IMR-90 (cell line): ENCODE measurements around the gene KIF5C. TPM values are rescaled to one million over a fixed set of nuclear protein-coding genes. Genes with fewer than 3 reads are reported as not detected.

ENCODE experiments used
- ATAC-seq: fragments of 200-7000 bp; cut with Tn5 transposase; 2 replicates; pipeline ENCODE4 v1.9.1; 2020; ENCODE audit warnings: low read depth, mild to moderate bottlenecking, moderate library complexity
- BruUV-seq: library from RNA; stranded (reverse); fragments of 400-500 nt; replicated peaks from 2 replicates; lab custom pipeline; 2021; lab: Mats Ljungman, UMichigan
- CTCF ChIA-PET: fragments of 300-600 bp; formaldehyde crosslinking; extraction: SDS; loops from one replicate; lab custom pipeline; 2021; ENCODE audit warnings: antibody characterized with exemption; lab: Yijun Ruan, JAX
- POLR2A ChIA-PET: fragments of 300-600 bp; sonication (Branson Sonifier 250); formaldehyde crosslinking; loops from one replicate; lab custom pipeline; 2022; ENCODE audit warnings: antibody characterized with exemption; ENCODE audit not compliant: unreplicated experiment; lab: Charles Lee
- DNase-seq: peaks from one replicate; pipeline ENCODE4 v3.0.0; 2013
- H2AFZ ChIP-seq: replicated peaks from 2 replicates; pipeline ENCODE3; 2013; ENCODE audit warnings: low read length, mild to moderate bottlenecking; ENCODE audit not compliant: poor library complexity
- H2AK5ac ChIP-seq: 2 replicates; pipeline ENCODE4 v1.6.1; 2013; ENCODE audit warnings: low read depth, low read length, inconsistent platforms
- H2AK9ac ChIP-seq: replicated peaks from 2 replicates; pipeline ENCODE3; 2013; ENCODE audit warnings: mild to moderate bottlenecking, low read depth, low read length, moderate library complexity; ENCODE audit not compliant: poor library complexity
- H2BK120ac ChIP-seq: 2 replicates; pipeline ENCODE4 v1.6.1; 2013; ENCODE audit warnings: low read depth, low read length, inconsistent platforms
- H2BK15ac ChIP-seq: 3 replicates; pipeline ENCODE4 v1.6.1; 2013; ENCODE audit warnings: low read depth, low read length, inconsistent platforms
- H2BK20ac ChIP-seq: 2 replicates; pipeline ENCODE4 v1.6.1; 2013; ENCODE audit warnings: low read depth, mild to moderate bottlenecking, inconsistent platforms, low read length, moderate library complexity
- H2BK5ac ChIP-seq: 2 replicates; pipeline ENCODE4 v1.6.1; 2013; ENCODE audit warnings: mild to moderate bottlenecking, low read depth, low read length, inconsistent platforms; ENCODE audit not compliant: poor library complexity, severe bottlenecking
- H3K14ac ChIP-seq: replicated peaks from 2 replicates; pipeline ENCODE4 v1.6.1; 2013; ENCODE audit warnings: low read depth, low read length, inconsistent platforms
- H3K18ac ChIP-seq: 2 replicates; pipeline ENCODE4 v1.6.1; 2013; ENCODE audit warnings: low read depth, low read length, control low read depth
- H3K23ac ChIP-seq: 2 replicates; pipeline ENCODE4 v1.6.1; 2013; ENCODE audit warnings: low read depth, low read length, inconsistent platforms
- H3K27ac ChIP-seq: 2 replicates; pipeline ENCODE4 v1.5.1; 2013; ENCODE audit warnings: mild to moderate bottlenecking, control low read depth, low read length; ENCODE audit not compliant: insufficient read depth
- H3K27me3 ChIP-seq: 2 replicates; pipeline ENCODE4 v1.6.1; 2013; ENCODE audit warnings: low read length; ENCODE audit not compliant: control insufficient read depth, insufficient read depth
- H3K36me3 ChIP-seq: 2 replicates; pipeline ENCODE4 v1.6.1; 2013; ENCODE audit warnings: low read length, mixed read lengths; ENCODE audit not compliant: control insufficient read depth, insufficient read depth
- H3K4ac ChIP-seq: 2 replicates; pipeline ENCODE4 v1.6.1; 2013; ENCODE audit warnings: low read depth, low read length, inconsistent platforms
- H3K4me1 ChIP-seq: 2 replicates; pipeline ENCODE4 v1.6.1; 2013; ENCODE audit warnings: low read length, mixed read lengths; ENCODE audit not compliant: control insufficient read depth, insufficient read depth
- H3K4me2 ChIP-seq: 2 replicates; pipeline ENCODE4 v1.6.1; 2013; ENCODE audit warnings: low read depth, mild to moderate bottlenecking, control low read depth, low read length, moderate library complexity
- H3K4me3 ChIP-seq: 2 replicates; pipeline ENCODE4 v1.5.1; 2013; ENCODE audit warnings: low read depth, mild to moderate bottlenecking, control low read depth, low read length, moderate library complexity; ENCODE audit not compliant: insufficient read depth
- H3K56ac ChIP-seq: 2 replicates; pipeline ENCODE4 v1.6.1; 2013; ENCODE audit warnings: low read length, inconsistent platforms; ENCODE audit not compliant: insufficient read depth; ENCODE audit errors: extremely low read depth
- H3K79me1 ChIP-seq, 2 experiments: 2 replicates each; pipeline ENCODE4 v1.6.1; 2013; ENCODE audit warnings: low read length in 2 of 2, inconsistent platforms in 1 of 2, low read depth in 1 of 2
- H3K9ac ChIP-seq: 2 replicates; pipeline ENCODE4 v1.6.1; 2013; ENCODE audit warnings: low read depth, low read length, control low read depth
- H3K9me1 ChIP-seq: 2 replicates; pipeline ENCODE4 v1.6.1; 2013; ENCODE audit warnings: low read length, inconsistent platforms; ENCODE audit not compliant: insufficient read depth
- H3K9me3 ChIP-seq: 2 replicates; pipeline ENCODE4 v1.6.1; 2013; ENCODE audit warnings: low read length; ENCODE audit not compliant: control insufficient read depth, insufficient read depth
- H4K20me1 ChIP-seq: 2 replicates; pipeline ENCODE4 v1.6.1; 2013; ENCODE audit warnings: low read length, inconsistent platforms; ENCODE audit not compliant: insufficient read depth
- H4K5ac ChIP-seq: 2 replicates; pipeline ENCODE4 v1.6.1; 2013; ENCODE audit warnings: mild to moderate bottlenecking, low read depth, low read length, control low read depth
- H4K8ac ChIP-seq, 2 experiments: 2 replicates each; pipeline ENCODE4 v1.6.1; 2013; ENCODE audit warnings: low read depth in 2 of 2, low read length in 2 of 2, control low read depth in 1 of 2, inconsistent platforms in 1 of 2
- H4K91ac ChIP-seq: 2 replicates; pipeline ENCODE4 v1.6.1; 2013; ENCODE audit warnings: low read depth, low read length, inconsistent platforms; ENCODE audit not compliant: insufficient read depth
- FOS ChIP-seq: fragments of 150-350 bp; IDR thresholded peaks from 2 replicates; pipeline ENCODE4 v1.6.1; 2016; ENCODE audit warnings: low read depth, low read length
- MAFK ChIP-seq: IDR thresholded peaks from 2 replicates; pipeline ENCODE4 v1.6.1; 2012; ENCODE audit warnings: low read depth, low read length, improper control_type of control experiment
- NFE2L2 ChIP-seq: fragments of 150-350 bp; IDR thresholded peaks from 2 replicates; pipeline ENCODE4 v1.6.1; 2016; ENCODE audit warnings: low read depth, mild to moderate bottlenecking, low read length
- POLR2A ChIP-seq: IDR thresholded peaks from 2 replicates; pipeline ENCODE4 v1.6.1; 2012; ENCODE audit warnings: mild to moderate bottlenecking, low read depth, low read length
- WGBS, 2 experiments: methylation state at CpG; one replicate each; pipeline versions ENCODE4 v1.1.5 to v1.1.7; 2013; ENCODE audit warnings: missing lambda C conversion rate in 2 of 2; ENCODE audit not compliant: insufficient read length in 1 of 2; ENCODE audit errors: extremely low coverage in 2 of 2; 5-methylcytosine and 5-hydroxymethylcytosine counted together
- dilution Hi-C: fragments of 300-500 bp; cut with HindIII; formaldehyde crosslinking; loops from one replicate; pipeline ENCODE4 v1.14.3; 2018; ENCODE audit warnings: low sequenced_read_pairs; ENCODE audit not compliant: unreplicated experiment
- in situ Hi-C: fragments of 300-500 bp; cut with MboI; formaldehyde crosslinking; loops from 3 replicates; pipeline ENCODE4 v1.14.3; 2019; ENCODE audit warnings: low sequenced_read_pairs, inconsistent platforms, mixed read lengths
- intact Hi-C: fragments of 100-400 bp; cut with micrococcal nuclease; formaldehyde crosslinking; loops from 2 replicates; pipeline ENCODE4 v1.10.0; 2022
- polyA plus RNA-seq, 3 experiments: library from polyadenylated mRNA; depleted of rRNA; stranded (reverse); fragments of >200 nt; gene quantifications; 2 replicates each; pipeline ENCODE4 v1.2.3, GENCODE V29; 2012; ENCODE audit warnings: low replicate concordance in 1 of 3
- total RNA-seq: library from RNA; depleted of rRNA; stranded (reverse); fragments of >200 nt; gene quantifications from 2 replicates; pipeline ENCODE4 v1.2.3, GENCODE V29; 2012
- TF ChIP-seq, protein P1 (sequence below): conservative IDR thresholded peaks from 2 replicates; pipeline ENCODE4 v1.5.1; 2012; ENCODE audit warnings: mild to moderate bottlenecking, low read depth, low read length, improper control_type of control experiment

Gene KIF5C
- total and polyA plus RNA-seq, 2 of the 4 experiments (the other 2 are of a cell fraction) = 0.10 to 0.18 TPM

DNA sequence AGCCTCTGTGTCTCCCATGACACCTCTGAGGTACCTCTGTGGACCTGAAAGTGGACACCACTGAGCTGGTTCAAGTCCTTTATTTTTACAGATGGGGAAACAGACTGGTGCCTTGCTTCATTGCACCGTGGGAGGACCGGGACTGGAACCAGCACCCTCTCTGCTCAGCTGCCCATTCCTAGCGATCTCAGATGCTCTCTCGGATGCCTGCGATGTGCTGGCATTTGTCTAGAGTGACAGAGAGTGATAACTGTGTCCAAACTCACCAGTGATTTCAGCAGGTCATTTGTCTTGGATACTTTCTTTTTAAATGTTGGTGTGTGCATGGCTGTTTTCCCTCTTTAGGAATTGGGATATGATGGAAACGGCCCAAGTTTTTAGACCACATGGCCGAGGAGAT, 133.4 kb downstream of the KIF5C start:
- Histone ChIP-seq H2BK120ac (no peak overlapping the region), H3K56ac (no peak overlapping the region), H2BK20ac (no peak overlapping the region), H3K14ac (no peak overlapping the region), H3K9me3 (no peaks in the 10 kb centered on the region), H3K23ac (no peak overlapping the region), H2AK9ac (no peak overlapping the region), H3K4me1 (no peaks in the 10 kb centered on the region), H3K36me3 (no peaks in the 10 kb centered on the region), H3K27ac (no peak overlapping the region), H3K79me1 (no peaks in the 10 kb centered on the region), H3K9ac (no peak overlapping the region), H3K4me2 (no peak overlapping the region), H3K9me1 (no peaks in the 10 kb centered on the region), H4K91ac (no peak overlapping the region), H2AFZ (no peak overlapping the region), H2BK15ac (no peak overlapping the region), H4K20me1 (no peaks in the 10 kb centered on the region), H2BK5ac (no peak overlapping the region), H2AK5ac (no peak overlapping the region), H3K4ac (no peak overlapping the region), H4K8ac (no peak overlapping the region), H3K18ac (no peak overlapping the region), H3K4me3 (no peak overlapping the region), H4K5ac (no peak overlapping the region), H3K27me3 (peaks cover 7% of the 10 kb centered on the region)
- dilution Hi-C loops = no loop called here
- no peak for TF ChIP-seq POLR2A
- no peak for TF ChIP-seq MAFK
- no peak for TF ChIP-seq FOS
- TF ChIP-seq NFE2L2 = no peak
- TF ChIP-seq, protein P1, sequence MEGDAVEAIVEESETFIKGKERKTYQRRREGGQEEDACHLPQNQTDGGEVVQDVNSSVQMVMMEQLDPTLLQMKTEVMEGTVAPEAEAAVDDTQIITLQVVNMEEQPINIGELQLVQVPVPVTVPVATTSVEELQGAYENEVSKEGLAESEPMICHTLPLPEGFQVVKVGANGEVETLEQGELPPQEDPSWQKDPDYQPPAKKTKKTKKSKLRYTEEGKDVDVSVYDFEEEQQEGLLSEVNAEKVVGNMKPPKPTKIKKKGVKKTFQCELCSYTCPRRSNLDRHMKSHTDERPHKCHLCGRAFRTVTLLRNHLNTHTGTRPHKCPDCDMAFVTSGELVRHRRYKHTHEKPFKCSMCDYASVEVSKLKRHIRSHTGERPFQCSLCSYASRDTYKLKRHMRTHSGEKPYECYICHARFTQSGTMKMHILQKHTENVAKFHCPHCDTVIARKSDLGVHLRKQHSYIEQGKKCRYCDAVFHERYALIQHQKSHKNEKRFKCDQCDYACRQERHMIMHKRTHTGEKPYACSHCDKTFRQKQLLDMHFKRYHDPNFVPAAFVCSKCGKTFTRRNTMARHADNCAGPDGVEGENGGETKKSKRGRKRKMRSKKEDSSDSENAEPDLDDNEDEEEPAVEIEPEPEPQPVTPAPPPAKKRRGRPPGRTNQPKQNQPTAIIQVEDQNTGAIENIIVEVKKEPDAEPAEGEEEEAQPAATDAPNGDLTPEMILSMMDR = no peak
- POLR2A ChIA-PET = no interaction called here
- 70% methylated on average over 4 of the region's 7 CpGs; no CpG with 5 or more reads in 1 of the 2 experiments for WGBS, 2 experiments
- intact Hi-C loops = no loop called here
- no TSS peak for BruUV-seq
- DNase-seq = no peak
- ATAC-seq = no peak
- in situ Hi-C loops = no loop called here
- CTCF ChIA-PET = interaction anchor here (0.6 to 0.9 kb wide), 2 partner anchors 9 to 528 kb away, joined by 4 to 5 read pairs; no protein-coding TSS in a partner anchor
